Activated T-cell treated with anti-CD3 and anti-CD28 coated beads for 4 hours (primary cell): ENCODE data around the gene MMP21.
A peak's percentile ranks its signal among the peaks of the same experiment; 100 is the strongest.

Experiments
- DNase-seq: peaks from one replicate; pipeline ENCODE4 v3.0.0-alpha.2; 2020

The MMP21 gene

DNA sequence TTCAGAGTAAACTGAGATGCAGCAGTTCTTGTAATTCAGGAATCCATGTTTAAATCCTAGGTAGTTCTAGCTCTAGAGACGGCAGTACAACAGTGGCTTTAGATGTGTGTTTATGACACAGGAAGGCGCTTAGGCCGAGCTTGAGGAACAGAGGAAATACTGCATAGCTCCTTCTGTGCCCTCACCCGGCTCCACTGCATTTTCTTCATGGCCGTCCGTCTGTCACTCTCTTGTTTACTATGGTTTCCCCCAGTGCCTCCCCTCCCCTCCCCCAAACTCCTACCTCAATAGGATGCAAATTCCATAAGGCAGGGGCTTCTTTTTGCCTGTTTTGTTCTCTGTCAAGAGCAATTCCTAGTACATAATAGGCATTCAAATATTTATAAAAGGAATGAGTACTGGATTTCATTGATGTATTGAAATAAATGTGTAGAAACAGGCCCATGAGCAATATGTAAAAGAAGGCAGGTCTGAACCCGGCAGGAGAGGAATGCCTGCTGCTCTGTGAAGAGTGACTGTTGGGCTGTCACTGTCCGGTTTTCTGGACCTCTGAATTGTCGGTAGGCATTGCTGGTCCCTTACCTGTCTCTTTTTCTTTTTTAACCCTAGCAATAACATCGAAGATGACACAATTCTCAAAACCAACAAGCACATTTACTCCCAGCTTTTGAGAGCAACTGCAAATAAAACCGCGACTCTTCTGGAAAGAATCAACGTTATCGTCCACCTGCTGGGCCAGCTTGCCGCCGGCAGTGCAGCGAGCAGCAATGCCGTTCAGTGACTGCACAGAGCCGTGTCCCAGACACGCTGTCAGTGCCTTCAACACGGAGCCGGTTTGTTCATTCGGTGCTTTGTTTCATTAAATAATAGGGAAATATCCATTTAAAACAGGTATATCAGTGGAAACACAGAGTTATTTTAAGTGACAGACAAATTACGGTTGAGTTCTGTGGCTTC lies 12.7 kb downstream of the MMP21 start:
- DNase-seq, result no peak

DNA sequence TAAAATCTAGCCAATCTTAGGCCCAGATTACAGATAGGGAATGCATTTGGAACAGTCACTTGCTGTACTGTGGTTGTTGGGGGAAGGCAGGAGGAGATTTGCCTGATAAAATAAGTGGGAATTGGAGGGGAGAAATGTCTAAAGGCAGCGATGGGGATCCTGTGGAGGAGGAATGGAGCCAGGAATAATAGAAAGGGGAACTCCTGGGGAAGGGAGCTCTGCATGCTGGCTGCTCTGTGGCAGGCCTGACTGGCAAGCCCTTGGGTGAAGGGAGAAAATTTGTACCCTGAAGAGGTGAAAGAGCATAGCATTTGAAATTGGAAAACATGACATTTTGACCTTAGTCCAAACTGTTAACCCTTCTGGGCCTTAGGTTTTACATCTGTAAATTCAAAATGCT lies 13.7 kb downstream of the MMP21 start:
- no peak for DNase-seq

DNA sequence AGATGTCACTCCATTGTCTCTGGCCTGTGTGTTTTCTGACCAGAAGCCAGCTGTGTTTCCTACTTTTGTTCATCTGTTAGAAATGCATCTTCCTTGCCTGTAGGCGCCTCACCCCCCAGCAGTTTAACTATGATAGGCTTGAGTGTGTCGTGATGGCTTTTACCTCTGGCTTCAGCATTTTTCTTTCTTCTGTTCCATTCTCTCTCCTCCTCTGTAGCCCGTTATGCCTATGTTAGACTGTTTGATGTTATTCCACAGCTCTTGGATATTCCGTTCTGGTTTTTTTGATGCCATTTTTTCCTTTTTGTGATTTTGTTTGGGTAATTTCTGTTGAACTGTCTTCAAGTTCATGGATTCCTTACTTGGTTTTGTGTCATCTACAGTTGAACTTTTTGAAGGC lies 17.9 kb downstream of the MMP21 start:
- DNase-seq, result no peak

DNA sequence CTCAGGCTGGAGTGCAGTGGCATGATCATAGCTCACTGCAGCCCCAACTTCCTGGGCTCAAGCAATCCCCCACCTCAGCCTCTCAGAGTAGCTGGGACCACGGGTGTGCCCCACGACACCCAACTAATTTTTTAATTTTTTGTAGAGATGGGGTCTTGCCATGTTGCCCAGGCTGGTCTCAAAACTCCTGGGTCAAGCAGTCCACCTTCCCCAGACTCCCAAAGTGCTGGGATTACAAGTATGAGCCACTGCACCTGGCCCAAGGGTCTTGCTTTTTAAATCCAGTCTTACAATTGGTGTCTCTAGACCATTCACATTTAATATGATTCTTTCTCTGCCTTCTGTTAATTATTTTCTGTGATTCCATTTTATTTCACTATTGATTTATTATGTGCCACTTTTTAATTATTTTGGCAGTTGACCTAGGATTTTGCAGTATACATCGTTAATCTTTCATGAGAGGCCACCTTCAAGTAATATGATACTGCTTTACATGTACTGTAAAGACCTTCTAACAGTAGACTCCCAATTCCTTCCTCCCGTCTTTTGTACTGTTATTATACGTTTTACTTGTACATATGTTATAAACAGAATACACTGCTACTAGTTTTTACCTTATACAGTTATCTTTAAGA lies 18.7 kb downstream of the MMP21 start:
- no peak for DNase-seq

DNA sequence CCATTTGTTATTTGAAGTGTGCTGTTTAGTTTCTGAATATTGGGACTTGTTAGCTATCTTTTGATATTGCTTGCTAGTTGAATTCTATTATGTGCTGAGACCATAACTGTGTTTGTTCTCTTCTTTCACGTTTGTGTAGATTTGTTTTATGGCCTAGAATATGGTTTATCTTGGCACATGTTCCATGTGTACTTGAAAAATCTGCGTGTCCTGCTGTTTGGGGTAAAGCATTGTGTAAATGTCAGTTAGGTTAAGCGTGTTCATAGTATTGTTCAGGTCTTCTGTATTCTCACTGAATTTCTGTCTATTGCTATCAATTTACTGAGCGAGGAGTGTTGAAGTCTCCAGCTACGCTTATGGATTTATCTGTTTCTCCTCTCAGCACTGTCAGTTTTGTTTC lies 19.4 kb downstream of the MMP21 start:
- no peak for DNase-seq

DNA sequence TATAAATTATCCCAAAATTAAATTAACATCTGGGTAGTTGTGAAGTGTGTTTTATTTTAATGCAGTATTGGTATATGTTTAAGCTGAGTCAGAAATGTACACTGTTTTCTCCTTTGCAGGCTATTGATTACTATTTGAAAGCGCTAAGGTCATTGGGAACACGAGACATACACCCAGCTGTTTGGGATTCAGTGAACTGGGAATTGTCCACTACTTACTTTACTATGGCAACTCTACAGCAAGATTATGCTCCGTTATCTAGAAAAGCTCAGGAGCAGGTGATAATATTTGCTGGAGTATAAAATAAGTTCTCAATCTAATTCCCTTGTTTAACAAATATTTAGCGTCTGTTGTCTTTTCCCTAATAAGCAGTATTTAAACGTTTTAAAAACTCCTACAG lies 28.2 kb downstream of the MMP21 start:
- DNase-seq, result no peak

DNA sequence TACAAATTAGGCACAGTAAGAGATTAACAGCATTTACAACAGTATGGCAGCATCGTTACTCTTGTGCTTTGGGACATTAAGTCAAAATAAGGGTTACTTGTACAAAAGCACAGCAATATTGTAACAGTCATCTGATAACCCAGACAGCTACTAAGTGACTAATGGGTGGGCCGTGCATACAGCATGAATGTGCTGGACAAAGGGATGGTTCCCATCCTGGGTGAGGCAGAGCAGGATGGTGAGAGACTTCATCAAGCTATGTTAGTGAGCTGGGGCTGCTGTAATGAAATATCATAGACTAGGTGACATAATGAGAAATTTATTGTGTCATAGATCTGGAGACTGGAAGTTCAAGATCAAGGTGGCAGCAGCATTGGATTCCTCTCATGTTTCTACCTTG lies 30.7 kb downstream of the MMP21 start:
- no peak for DNase-seq

DNA sequence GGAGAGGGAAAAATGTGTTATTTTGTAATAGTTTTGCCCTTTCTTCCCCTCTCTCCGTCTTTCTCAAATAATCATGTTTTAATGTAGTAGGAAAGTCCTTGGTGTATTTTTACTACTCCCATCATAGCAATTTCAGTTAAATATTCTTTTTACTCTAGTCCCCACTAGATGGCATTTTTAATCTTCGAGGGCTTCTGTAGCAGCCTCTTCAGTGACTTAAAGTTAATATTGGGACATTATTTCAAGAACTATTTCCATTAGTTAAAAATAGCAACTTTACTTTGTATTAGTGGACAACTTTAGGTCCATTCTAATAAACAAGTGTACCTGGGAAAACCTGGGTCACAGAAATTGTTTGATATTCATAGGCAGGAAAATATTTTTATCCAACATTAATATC lies 33.2 kb downstream of the MMP21 start:
- no peak for DNase-seq

DNA sequence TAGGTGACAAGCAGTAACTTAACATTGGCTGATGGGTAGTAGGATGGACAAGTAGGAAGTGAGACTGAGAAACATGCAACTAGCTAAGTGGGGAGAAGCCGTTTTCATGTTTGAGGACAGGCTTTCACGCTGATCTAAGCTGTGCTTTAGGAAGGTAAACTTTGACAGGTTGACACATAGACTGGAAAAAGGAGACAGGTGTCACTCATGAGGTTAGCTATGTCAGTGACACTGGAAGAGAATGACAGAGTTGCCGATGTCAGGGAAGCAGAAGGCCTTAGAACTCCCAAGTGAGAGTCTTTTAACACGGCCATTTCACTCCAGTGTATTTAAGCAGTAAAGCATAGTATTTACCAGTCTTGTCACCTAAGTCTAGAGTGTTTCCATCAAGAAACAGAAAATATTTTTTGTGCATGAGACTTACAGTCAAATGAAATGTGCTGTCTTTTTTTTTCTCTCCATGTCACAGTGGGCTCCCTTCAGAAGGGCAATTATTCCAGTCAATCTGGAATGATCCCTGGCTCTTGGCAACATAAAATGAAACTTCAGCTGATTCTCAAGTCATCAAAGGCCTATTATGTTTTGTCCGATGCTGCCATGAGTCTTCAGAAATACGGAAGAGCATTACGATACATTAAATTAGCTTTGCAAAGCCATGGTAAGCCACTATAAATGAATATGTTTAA lies 35.5 kb downstream of the MMP21 start:
- DNase-seq, result no peak

DNA sequence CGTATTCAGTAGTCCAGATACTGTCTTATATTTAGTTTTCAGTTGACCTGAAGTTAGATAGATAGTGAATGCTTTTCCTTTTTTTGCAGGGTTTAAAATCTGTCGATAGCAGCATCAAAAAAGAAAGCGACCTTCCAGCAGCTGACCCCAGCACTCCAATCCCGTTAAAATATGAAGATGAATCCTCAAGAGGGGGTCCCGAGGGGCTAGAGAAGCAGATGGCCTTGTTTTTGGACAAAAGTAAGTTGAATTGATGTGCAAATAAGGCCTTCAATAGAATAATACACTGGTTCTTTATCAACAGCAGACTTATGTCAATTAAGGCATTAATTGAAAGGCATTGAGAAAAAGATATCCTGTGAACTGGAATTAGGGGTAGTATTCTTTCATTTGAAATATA lies 37.4 kb downstream of the MMP21 start:
- DNase-seq, result no peak

DNA sequence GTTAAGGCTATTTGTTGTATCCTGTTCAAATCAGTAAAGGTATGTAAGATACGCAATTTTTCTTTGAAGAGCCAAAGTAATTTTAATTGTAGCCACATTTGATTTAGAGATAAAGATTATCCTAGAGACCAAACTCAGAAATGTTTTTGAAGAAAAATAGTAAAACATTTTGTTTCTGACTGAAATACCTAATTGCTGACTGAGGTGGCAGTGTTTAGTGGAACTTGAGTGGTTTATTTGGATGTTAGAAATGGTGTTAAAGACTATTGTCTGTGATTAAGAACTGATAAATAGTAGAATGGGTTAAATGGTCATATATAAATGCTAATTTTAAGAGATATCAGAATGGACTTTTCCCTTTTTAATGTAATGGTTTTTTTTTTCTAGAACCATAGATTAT lies 40.8 kb downstream of the MMP21 start:
- DNase-seq, result no peak

DNA sequence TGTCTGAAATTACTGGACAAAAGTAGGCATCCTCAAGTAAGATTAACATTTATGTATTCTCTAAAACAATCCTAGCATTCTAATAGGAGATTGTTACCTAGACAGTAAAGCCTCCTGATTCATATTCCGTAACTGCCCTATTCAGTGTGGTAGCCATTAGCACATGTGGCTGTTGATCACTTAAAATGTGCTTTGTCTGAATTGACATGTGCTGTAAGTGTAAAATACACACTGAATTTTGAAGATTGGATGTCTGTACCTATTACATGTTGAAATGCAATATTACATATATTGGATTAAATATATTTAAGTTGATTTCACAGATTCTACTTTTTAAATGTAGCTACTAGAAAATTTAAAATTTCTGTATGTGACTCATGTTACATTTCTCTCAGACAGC lies 41.5 kb downstream of the MMP21 start:
- DNase-seq, result no peak

DNA sequence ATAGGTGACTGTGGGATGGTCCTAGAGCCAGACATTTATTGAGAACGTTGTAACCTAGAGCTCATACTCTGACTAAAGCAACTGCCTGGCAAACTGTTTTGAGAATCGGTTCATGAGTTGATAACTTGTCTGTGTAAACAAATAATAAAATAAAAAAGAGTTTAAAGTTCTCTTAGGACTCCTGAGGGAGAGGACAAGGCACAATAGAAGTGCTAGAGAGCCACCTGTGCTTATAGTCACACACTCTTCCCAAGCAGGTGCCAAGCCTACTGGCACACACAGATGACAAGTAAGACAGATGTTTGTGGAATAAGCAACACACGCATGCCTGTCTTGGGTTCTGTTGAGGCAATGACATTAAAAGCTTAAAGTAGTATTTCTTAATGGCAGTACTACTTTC lies 48.2 kb downstream of the MMP21 start:
- no peak for DNase-seq

DNA sequence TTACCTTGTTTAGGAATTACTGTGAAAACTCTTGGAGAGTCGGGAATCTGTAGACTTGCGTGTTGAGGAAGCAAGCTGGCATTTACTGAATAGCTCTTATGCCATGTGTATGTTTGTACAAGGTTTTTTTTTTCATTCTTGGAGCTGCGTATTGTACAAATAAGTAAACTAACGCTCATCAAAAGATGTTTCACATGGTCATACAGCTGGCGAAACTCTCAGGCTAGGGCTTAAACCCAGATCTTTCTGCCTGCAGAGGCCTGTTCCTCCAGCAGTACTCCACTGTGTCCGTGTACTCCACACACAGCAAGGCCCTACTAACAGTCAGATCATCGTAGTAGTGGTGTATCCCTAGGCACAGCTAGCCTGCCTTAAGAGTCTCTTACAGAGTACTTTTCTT lies 48.7 kb downstream of the MMP21 start:
- no peak for DNase-seq

DNA sequence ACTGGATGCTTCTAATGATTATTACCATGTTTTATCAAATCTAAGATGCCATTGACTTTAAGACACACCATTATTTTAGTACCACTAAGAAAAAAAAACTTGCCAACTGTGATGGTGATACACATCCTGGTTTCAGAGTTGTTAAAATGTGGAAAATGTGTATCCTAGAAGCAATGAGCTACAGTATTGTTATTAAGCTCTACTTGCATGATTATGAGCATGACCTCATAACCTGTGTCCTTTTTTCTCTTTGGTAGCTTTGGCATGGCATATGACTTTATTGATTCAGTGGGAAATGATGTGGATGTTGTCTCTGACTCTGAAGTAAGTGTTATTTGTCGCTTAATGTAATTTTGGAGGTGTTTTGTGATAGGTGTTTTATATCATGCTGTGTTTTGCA lies 52.8 kb downstream of the MMP21 start:
- DNase-seq, result no peak

DNA sequence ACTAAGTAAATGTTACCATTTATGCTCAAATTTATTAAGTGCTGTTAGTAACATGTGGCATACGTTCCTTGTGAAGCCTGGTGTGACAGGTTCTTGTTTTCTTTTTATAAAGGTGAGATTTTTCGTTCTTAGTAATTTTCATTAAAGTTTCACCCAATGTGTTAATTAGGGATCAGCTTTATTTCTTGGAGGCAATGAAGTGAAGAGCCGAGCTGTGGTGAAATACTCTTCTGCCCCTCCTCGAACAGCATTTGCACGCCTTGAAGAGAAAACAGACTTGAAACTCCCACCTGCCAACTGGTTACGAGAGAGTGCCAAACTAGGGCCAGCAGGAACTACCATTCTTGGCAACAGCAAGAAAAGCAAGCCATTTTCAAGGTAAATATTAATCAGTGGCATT lies 54.6 kb downstream of the MMP21 start:
- DNase-seq, result no peak

DNA sequence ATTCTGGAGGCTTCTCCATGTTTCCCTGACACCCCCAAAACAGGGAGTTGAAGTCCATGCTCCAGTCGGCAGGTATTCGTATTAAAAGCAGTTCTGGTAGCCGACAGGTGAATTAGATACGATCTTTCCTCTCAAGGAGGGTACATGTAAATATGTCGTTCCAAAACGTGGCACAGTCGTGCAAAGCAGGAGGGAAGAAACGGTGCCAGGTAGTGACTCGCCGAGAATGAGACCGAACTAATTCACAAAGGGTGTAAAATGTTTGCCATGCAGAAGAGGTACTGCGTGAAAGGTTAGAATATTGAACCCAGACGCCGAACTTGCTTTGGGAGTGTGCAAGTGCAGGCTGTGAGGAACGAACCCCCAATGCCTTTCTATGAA lies 55.6 kb downstream of the MMP21 start:
- DNase-seq, result no peak

DNA sequence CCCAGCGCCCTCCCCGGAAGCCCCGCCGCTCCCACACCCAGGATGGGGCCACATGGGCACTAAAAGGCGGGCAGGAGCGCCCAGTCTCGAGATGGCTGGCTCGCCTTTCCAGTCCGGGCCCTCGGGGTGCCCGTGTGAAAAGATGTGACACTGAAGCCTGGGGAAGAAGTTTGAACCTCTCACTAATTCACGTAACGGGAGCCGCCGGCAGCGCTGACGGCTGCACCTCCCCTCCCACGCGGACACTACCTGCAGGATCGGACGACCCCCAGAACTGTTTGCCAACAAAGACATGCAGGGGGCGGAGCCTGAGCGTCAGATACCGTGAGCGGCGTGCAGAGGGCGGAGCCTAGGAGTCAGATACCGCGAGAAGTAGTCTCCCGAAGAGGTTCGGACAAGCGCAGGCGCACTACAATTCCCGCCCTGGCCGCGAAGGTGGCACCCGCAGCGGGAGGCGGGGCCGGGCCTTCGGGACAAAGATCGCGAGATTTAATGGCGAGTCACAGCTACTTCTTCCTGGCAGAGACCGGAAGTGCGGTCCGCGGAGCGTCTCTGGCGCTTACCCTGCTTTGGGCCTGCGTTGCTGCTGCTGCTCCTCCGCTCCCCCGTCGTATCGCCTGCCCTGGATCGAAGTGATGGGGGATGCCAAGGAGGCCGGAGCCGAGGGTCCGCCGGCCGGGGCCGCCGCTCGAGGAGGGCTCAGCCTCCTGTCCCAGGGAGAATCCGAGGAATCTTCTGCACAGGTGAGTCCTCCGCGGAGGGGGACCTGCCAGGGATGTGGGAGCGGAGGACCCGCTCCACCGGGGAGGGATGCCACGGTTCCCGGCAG lies 56.2 kb downstream of the MMP21 start, which contains the start of gene EDRF1:
Gene EDRF1 (plus strand): TSS at position 537 of the 829 bp plus-strand sequence. CDS start 99 bp downstream, at position 636.
- DNase-seq, result peak; percentile 98
